Thyroid gland (tissue), 4 donors: ENCODE data around the gene KCTD17.

Experiments used
- CTCF ChIP-seq, 6 experiments: fragments of 200-600 bp in 3 of 6; fragments of 450-650 bp in 3 of 6; sonication (generic) in 3 of 6; IDR thresholded peaks; one replicate each; pipeline ENCODE4 v1.5.1; 2016 to 2019; ENCODE audit warnings: antibody characterized with exemption in 6 of 6, mild to moderate bottlenecking in 2 of 6, inconsistent platforms in 1 of 6, moderate library complexity in 1 of 6
- POLR2A ChIP-seq, 2 donors: fragments of 450-650 bp; IDR thresholded peaks; one replicate each; pipeline ENCODE4 v1.6.1; 2017; ENCODE audit warnings: antibody characterized with exemption in 2 of 2, mild to moderate bottlenecking in 2 of 2, moderate library complexity in 1 of 2

GRCh38 chr22:37053310-37054055 lies 1.9 kb downstream of the KCTD17 start:
- TF ChIP-seq CTCF (IDR thresholded peaks at IDR 0.05) (no peak), POLR2A (IDR thresholded peaks at IDR 0.05) (no peak)
